Esophagus squamous epithelium (tissue), 5 donors: ENCODE results near the gene FLT4. TPM values are rescaled to one million over a fixed set of nuclear protein-coding genes. Genes with fewer than 3 reads are reported as not detected.

ENCODE experiments used
- DNase-seq: peaks from one replicate; lab custom pipeline; 2025; lab: John Stamatoyannopoulos, UW
- H3K27ac ChIP-seq, 4 donors: fragments of 200-600 bp; sonication (generic); one replicate each; pipeline ENCODE4 v1.5.1; 2016 to 2019; ENCODE audit warnings: mild to moderate bottlenecking in 1 of 4
- H3K27me3 ChIP-seq, 4 donors: fragments of 200-600 bp; sonication (generic); 1 replicate in 3 of 4; 2 replicates in 1 of 4; pipeline versions ENCODE4 v1.5.1 to v1.6.0; 2017 to 2021; ENCODE audit warnings: antibody characterized with exemption in 1 of 4
- H3K36me3 ChIP-seq, 3 donors: fragments of 200-600 bp; sonication (generic); one replicate each; pipeline ENCODE4 v1.5.1; 2016 to 2019
- H3K4me1 ChIP-seq, 3 donors: fragments of 200-600 bp; sonication (generic); one replicate each; pipeline ENCODE4 v1.5.1; 2017 to 2019
- H3K4me3 ChIP-seq, 4 donors: fragments of 200-600 bp; sonication (generic); 1 replicate in 3 of 4; 2 replicates in 1 of 4; pipeline ENCODE4 v1.5.1; 2016 to 2019; ENCODE audit warnings: mild to moderate bottlenecking in 2 of 4, moderate library complexity in 1 of 4
- H3K9me3 ChIP-seq, 3 donors: fragments of 200-600 bp; sonication (generic); one replicate each; pipeline ENCODE4 v1.5.1; 2016 to 2019
- POLR2A ChIP-seq, 4 donors: fragments of 450-650 bp; IDR thresholded peaks; one replicate each; pipeline ENCODE4 v1.6.1; 2017; ENCODE audit warnings: antibody characterized with exemption in 4 of 4, mild to moderate bottlenecking in 4 of 4, moderate library complexity in 3 of 4
- WGBS, 2 donors: methylation state at CpG; one replicate each; pipeline ENCODE4 v1.1.5; 2018; 5-methylcytosine and 5-hydroxymethylcytosine counted together
- intact Hi-C: fragments of 100-400 bp; cut with DNase I; formaldehyde crosslinking; loops from one replicate; pipeline ENCODE4 v1.15.0; 2022
- total RNA-seq, 4 donors: library from RNA; depleted of rRNA; stranded (reverse); fragments of >200 nt; gene quantifications; one replicate each; pipeline ENCODE4 v1.1.0, GENCODE V29; 2016
- TF ChIP-seq, protein P1 (sequence below), 6 experiments: fragments of 450-650 bp in 4 of 6; fragments of 200-600 bp in 2 of 6; sonication (generic) in 2 of 6; IDR thresholded peaks; one replicate each; pipeline ENCODE4 v1.5.1; 2016 to 2019; ENCODE audit warnings: antibody characterized with exemption in 6 of 6, mild to moderate bottlenecking in 4 of 6, moderate library complexity in 4 of 6
- donor health status: DM: yes; HTN: yes; CAD: no.

Gene FLT4
- total RNA-seq, 4 donors from 2014 or later = 0.97 to 13.5 (median 4.2) TPM

DNA sequence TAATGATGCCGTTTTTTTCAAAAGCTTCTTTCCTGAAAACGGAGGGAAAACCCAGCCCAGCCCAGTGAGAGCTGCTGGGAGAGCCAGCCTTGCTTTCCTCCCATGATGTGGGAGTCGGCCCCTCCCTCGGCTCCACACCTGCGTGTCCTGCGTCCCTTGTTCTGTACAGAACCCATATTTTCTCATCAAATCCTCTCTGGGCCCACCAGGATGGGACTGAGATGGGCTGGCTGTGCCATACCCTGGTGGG lies 8.9 kb downstream of the FLT4 start:
- no peak for DNase-seq
- H3K27ac ChIP-seq = no peak overlapping the region
- H3K4me3 ChIP-seq = no peak overlapping the region
- H3K9me3 ChIP-seq = no peaks in the 10 kb centered on the region
- no peak for TF ChIP-seq POLR2A (IDR thresholded peaks at IDR 0.05)
- TF ChIP-seq, protein P1, sequence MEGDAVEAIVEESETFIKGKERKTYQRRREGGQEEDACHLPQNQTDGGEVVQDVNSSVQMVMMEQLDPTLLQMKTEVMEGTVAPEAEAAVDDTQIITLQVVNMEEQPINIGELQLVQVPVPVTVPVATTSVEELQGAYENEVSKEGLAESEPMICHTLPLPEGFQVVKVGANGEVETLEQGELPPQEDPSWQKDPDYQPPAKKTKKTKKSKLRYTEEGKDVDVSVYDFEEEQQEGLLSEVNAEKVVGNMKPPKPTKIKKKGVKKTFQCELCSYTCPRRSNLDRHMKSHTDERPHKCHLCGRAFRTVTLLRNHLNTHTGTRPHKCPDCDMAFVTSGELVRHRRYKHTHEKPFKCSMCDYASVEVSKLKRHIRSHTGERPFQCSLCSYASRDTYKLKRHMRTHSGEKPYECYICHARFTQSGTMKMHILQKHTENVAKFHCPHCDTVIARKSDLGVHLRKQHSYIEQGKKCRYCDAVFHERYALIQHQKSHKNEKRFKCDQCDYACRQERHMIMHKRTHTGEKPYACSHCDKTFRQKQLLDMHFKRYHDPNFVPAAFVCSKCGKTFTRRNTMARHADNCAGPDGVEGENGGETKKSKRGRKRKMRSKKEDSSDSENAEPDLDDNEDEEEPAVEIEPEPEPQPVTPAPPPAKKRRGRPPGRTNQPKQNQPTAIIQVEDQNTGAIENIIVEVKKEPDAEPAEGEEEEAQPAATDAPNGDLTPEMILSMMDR (IDR thresholded peaks at IDR 0.05) = no peak
- intact Hi-C loops = no loop called here
- no peaks in the 10 kb centered on the region for H3K36me3 ChIP-seq
- H3K4me1 ChIP-seq = peaks cover 0 to 8% (median 0%) of the 10 kb centered on the region in 3 donors
- H3K27me3 ChIP-seq = peaks cover 0 to 35% (median 0%) of the 10 kb centered on the region in 4 donors
- WGBS, 2 donors = 47 to 52% methylated on average over 6 of the region's 6 CpGs

GRCh38 chr5:180639741-180640610 lies 9.4 kb downstream of the FLT4 start:
- H3K4me1 ChIP-seq = peaks cover 0 to 8% (median 0%) of the 10 kb centered on the region in 3 donors
- H3K27ac ChIP-seq = no peak overlapping the region
- TF ChIP-seq, protein P1 (IDR thresholded peaks at IDR 0.05) = no peak
- TF ChIP-seq POLR2A (IDR thresholded peaks at IDR 0.05) = no peak
- WGBS, 2 donors = 45 to 78% methylated on average over 7 to 14 of the region's 27 CpGs
- H3K4me3 ChIP-seq = no peak overlapping the region
- H3K27me3 ChIP-seq = peaks cover 0 to 30% (median 0%) of the 10 kb centered on the region in 4 donors
- intact Hi-C loops = no loop called here
- no peak for DNase-seq
- no peaks in the 10 kb centered on the region for H3K36me3 ChIP-seq
- H3K9me3 ChIP-seq = no peaks in the 10 kb centered on the region

- Histone ChIP-seq H3K4me3 (no peak overlapping the region), H3K4me1 (peaks cover 0 to 8% (median 0%) of the 10 kb centered on the region in 3 donors), H3K27ac (no peak overlapping the region), H3K27me3 (peaks cover 0 to 24% (median 0%) of the 10 kb centered on the region in 4 donors), H3K9me3 (no peaks in the 10 kb centered on the region), H3K36me3 (no peaks in the 10 kb centered on the region)
- no peak for DNase-seq
- 61 to 67% methylated on average over 3 of the region's 3 CpGs for WGBS, 2 donors
- TF ChIP-seq POLR2A (IDR thresholded peaks at IDR 0.05) = no peak
- TF ChIP-seq, protein P1 (IDR thresholded peaks at IDR 0.05) = no peak
- intact Hi-C loops = no loop called here
These were observed 10.1 kb downstream of the FLT4 start for GRCh38 chr5:180639287-180639686.

- H3K9me3 ChIP-seq = no peaks in the 10 kb centered on the region
- WGBS, 2 donors = 54 to 67% methylated on average over 15 to 16 of the region's 20 CpGs
- no peak overlapping the region for H3K27ac ChIP-seq
- H3K36me3 ChIP-seq = no peaks in the 10 kb centered on the region
- intact Hi-C loops = no loop called here
- H3K27me3 ChIP-seq = peaks cover 0 to 18% (median 0%) of the 10 kb centered on the region in 4 donors
- TF ChIP-seq, protein P1 (IDR thresholded peaks at IDR 0.05) = no peak
- TF ChIP-seq POLR2A (IDR thresholded peaks at IDR 0.05) = no peak
- peaks cover 0 to 8% (median 0%) of the 10 kb centered on the region in 3 donors for H3K4me1 ChIP-seq
- H3K4me3 ChIP-seq = no peak overlapping the region
- DNase-seq = no peak
These were observed 11.3 kb downstream of the FLT4 start for GRCh38 chr5:180637962-180638680.
